DND-41 (cell line): Measurements from ENCODE around the gene EXT2.

Source experiments
- ATAC-seq: fragments of 200-7000 bp; cut with Tn5 transposase; 3 replicates; pipeline ENCODE4 v1.9.1; 2021; ENCODE audit warnings: low read depth; ENCODE audit not compliant: insufficient read depth
- DNase-seq: peaks from one replicate; pipeline ENCODE4 v3.0.0-alpha.2; 2020
- H2AFZ ChIP-seq: 2 replicates; pipeline ENCODE4 v1.6.0; 2012; ENCODE audit warnings: low read depth, low read length
- H3K27ac ChIP-seq: 2 replicates; pipeline ENCODE4 v1.5.1; 2012; ENCODE audit warnings: low read length, inconsistent platforms
- H3K27me3 ChIP-seq: fragments of 200-600 bp; sonication (generic); 2 replicates; pipeline ENCODE4 v1.6.0; 2012; ENCODE audit warnings: low read length, mild to moderate bottlenecking, inconsistent platforms; ENCODE audit not compliant: insufficient read depth, poor library complexity
- H3K36me3 ChIP-seq: 2 replicates; pipeline ENCODE4 v1.5.1; 2012; ENCODE audit warnings: low read length, inconsistent platforms; ENCODE audit not compliant: insufficient read depth
- H3K4me1 ChIP-seq: 2 replicates; pipeline ENCODE4 v1.5.1; 2012; ENCODE audit warnings: mild to moderate bottlenecking, low read length; ENCODE audit not compliant: insufficient read depth
- H3K4me2 ChIP-seq: 2 replicates; pipeline ENCODE4 v1.6.0; 2012; ENCODE audit warnings: mild to moderate bottlenecking, moderate library complexity, low read length, inconsistent platforms; ENCODE audit not compliant: insufficient read depth
- H3K4me3 ChIP-seq, 2 experiments: fragments of 200-600 bp in 1 of 2; shearing (Covaris generic) in 1 of 2; 2 replicates each; pipeline ENCODE4 v1.5.1; 2012 to 2016; ENCODE audit warnings: inconsistent platforms in 2 of 2, low read length in 2 of 2, mild to moderate bottlenecking in 2 of 2, low read depth in 1 of 2, moderate library complexity in 1 of 2
- H3K79me2 ChIP-seq: 2 replicates; pipeline ENCODE4 v1.6.0; 2012; ENCODE audit warnings: low read length, inconsistent platforms; ENCODE audit not compliant: insufficient read depth
- H3K9ac ChIP-seq: 2 replicates; pipeline ENCODE4 v1.6.0; 2012; ENCODE audit warnings: low read depth, mild to moderate bottlenecking, inconsistent platforms, low read length, moderate library complexity
- H3K9me3 ChIP-seq: 2 replicates; pipeline ENCODE4 v1.5.1; 2012; ENCODE audit warnings: low read length, moderate library complexity, mild to moderate bottlenecking, inconsistent platforms; ENCODE audit not compliant: insufficient read depth, severe bottlenecking
- H4K20me1 ChIP-seq: 2 replicates; pipeline ENCODE4 v1.6.0; 2012; ENCODE audit warnings: low read length; ENCODE audit not compliant: insufficient read depth
- CTCF ChIP-seq: IDR thresholded peaks from 2 replicates; pipeline ENCODE4 v1.5.1; 2012; ENCODE audit warnings: borderline replicate concordance, low read length, moderate library complexity, mild to moderate bottlenecking; ENCODE audit not compliant: poor library complexity, severe bottlenecking; ENCODE audit errors: extremely low read depth
- EZH2 ChIP-seq: IDR thresholded peaks from 3 replicates; pipeline ENCODE4 v1.6.1; 2012; ENCODE audit warnings: borderline replicate concordance, low read depth, mild to moderate bottlenecking, moderate library complexity, low read length, inconsistent platforms; ENCODE audit not compliant: severe bottlenecking

Gene EXT2

GRCh38 chr11:44138286-44138685 lies 42.8 kb downstream of the EXT2 start:
- no peaks in the 10 kb centered on the region for H3K9me3 ChIP-seq
- no peak overlapping the region for H3K9ac ChIP-seq
- no peaks in the 10 kb centered on the region for H3K27me3 ChIP-seq
- no peaks in the 10 kb centered on the region for H4K20me1 ChIP-seq
- H3K4me2 ChIP-seq: no peak overlapping the region
- no peak overlapping the region for H2AFZ ChIP-seq
- no peak for ATAC-seq
- no peak for DNase-seq
- peaks cover 7% of the 10 kb centered on the region; the same call in 1 of the 2 replicates for H3K36me3 ChIP-seq
- no peaks in the 10 kb centered on the region for H3K4me1 ChIP-seq
- no peak overlapping the region for H3K27ac ChIP-seq
- H3K4me3 ChIP-seq: no peak overlapping the region
- H3K79me2 ChIP-seq: no peaks in the 10 kb centered on the region
- TF ChIP-seq EZH2 (no peak), CTCF (no peak)

DNA sequence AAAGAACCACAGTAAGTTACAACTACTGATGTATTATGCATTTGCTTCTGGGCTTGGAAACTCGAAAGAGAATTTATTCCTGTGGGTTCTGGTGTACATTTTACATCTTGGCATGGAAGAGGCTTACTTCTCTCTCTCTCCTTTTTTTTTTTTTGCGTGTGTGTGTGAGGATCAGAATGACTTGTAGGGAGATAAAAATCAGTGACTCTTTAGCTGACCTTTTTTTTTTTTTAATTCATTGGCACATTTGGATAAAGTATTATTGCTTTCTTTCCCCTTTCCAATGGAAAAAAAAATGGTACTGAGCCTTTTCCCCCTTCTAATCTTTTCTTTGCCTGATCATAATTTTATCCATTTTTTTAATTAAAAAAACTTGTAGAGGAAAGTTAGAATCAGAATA lies 43.5 kb downstream of the EXT2 start:
- H3K27ac ChIP-seq: no peak overlapping the region
- ATAC-seq (no peak), DNase-seq (no peak)
- H3K36me3 ChIP-seq: peaks cover 4% of the 10 kb centered on the region; the same call in 1 of the 2 replicates
- TF ChIP-seq EZH2 (no peak), CTCF (no peak)
- H2AFZ ChIP-seq: no peak overlapping the region
- H3K4me3 ChIP-seq: no peak overlapping the region
- H3K9ac ChIP-seq: no peak overlapping the region
- H3K4me2 ChIP-seq: no peak overlapping the region
- no peaks in the 10 kb centered on the region for H3K79me2 ChIP-seq
- no peaks in the 10 kb centered on the region for H3K4me1 ChIP-seq
- H4K20me1 ChIP-seq: no peaks in the 10 kb centered on the region
- no peaks in the 10 kb centered on the region for H3K27me3 ChIP-seq
- no peaks in the 10 kb centered on the region for H3K9me3 ChIP-seq

GRCh38 chr11:44139565-44140330 lies 44.3 kb downstream of the EXT2 start:
- H3K4me1 ChIP-seq: no peaks in the 10 kb centered on the region
- no peak for TF ChIP-seq EZH2
- TF ChIP-seq CTCF: no peak
- H3K36me3 ChIP-seq: peaks cover 10% of the 10 kb centered on the region; the same call in 1 of the 2 replicates
- H2AFZ ChIP-seq: no peak overlapping the region
- H3K27ac ChIP-seq: no peak overlapping the region
- DNase-seq (no peak), ATAC-seq (no peak)
- no peaks in the 10 kb centered on the region for H3K9me3 ChIP-seq
- H3K4me2 ChIP-seq: no peak overlapping the region
- no peaks in the 10 kb centered on the region for H4K20me1 ChIP-seq
- no peaks in the 10 kb centered on the region for H3K79me2 ChIP-seq
- H3K27me3 ChIP-seq: no peaks in the 10 kb centered on the region
- no peak overlapping the region for H3K4me3 ChIP-seq
- no peak overlapping the region for H3K9ac ChIP-seq

DNA sequence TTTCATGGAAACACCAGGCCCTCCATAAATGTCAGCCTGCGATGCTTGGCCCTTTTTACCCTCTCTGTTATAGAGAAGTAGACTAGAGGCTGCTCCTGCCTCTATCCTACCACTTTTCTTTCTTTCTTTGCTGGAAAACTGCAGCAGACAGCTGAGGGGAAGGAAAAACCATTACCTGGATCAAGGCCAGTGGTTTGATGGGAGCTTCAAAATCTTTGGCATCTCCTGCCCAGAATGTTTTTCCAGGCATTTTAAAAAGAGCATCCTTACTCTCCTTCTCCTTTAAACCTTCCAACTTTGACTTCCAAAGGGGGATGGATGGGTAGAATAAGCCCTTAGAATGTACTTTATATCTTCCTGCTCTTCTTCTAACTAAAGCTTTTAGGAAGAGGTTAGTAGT lies 44.9 kb downstream of the EXT2 start:
- H3K27me3 ChIP-seq: no peaks in the 10 kb centered on the region
- H3K4me3 ChIP-seq: no peak overlapping the region
- H3K79me2 ChIP-seq: no peaks in the 10 kb centered on the region
- H4K20me1 ChIP-seq: no peaks in the 10 kb centered on the region
- ATAC-seq (no peak), DNase-seq (no peak)
- H2AFZ ChIP-seq: no peak overlapping the region
- no peak overlapping the region for H3K4me2 ChIP-seq
- no peaks in the 10 kb centered on the region for H3K4me1 ChIP-seq
- H3K9ac ChIP-seq: no peak overlapping the region
- no peak for TF ChIP-seq EZH2
- TF ChIP-seq CTCF: no peak
- peaks cover 13% of the 10 kb centered on the region; the same call in 1 of the 2 replicates for H3K36me3 ChIP-seq
- H3K9me3 ChIP-seq: no peaks in the 10 kb centered on the region
- H3K27ac ChIP-seq: no peak overlapping the region
